Adrenal gland (tissue), 5 donors: ENCODE data around the gene NRXN3.

Source experiments
- CTCF ChIP-seq, 6 experiments: fragments of 450-650 bp in 4 of 6; fragments of 200-600 bp in 2 of 6; sonication (generic) in 1 of 6; IDR thresholded peaks; 1 replicate in 5 of 6; 2 replicates in 1 of 6; pipeline versions ENCODE4 v1.5.1 to v1.8.0; 2016 to 2021; ENCODE audit warnings: antibody characterized with exemption in 6 of 6, mild to moderate bottlenecking in 2 of 6, moderate library complexity in 1 of 6
- POLR2A ChIP-seq, 2 donors: fragments of 450-650 bp; IDR thresholded peaks; one replicate each; pipeline ENCODE4 v1.6.1; 2017; ENCODE audit warnings: antibody characterized with exemption in 2 of 2, mild to moderate bottlenecking in 2 of 2, moderate library complexity in 1 of 2
- donor health status: DM: no; HTN: no; CAD: no.

- TF ChIP-seq POLR2A (IDR thresholded peaks at IDR 0.05) (no peak), CTCF (IDR thresholded peaks at IDR 0.05) (no peak)
Observed at GRCh38 chr14:79111987-79112501, 941.9 kb downstream of the NRXN3 start.
